Measurements from ENCODE around the gene PLCL2. TPM values are rescaled to one million over a fixed set of nuclear protein-coding genes. Genes with fewer than 3 reads are reported as not detected.
A peak's percentile ranks its signal among the peaks of the same experiment; 100 is the strongest.

The PLCL2 gene
- total RNA-seq, 1 donor from 2014 or later, result 1.8 TPM

- Mint-ChIP-seq H3K36me3 (ENCODE audit: unreplicated experiment) (no peaks in the 10 kb centered on the region), H3K27ac (ENCODE audit: unreplicated experiment) (no peak overlapping the region), H3K4me1 (ENCODE audit: unreplicated experiment) (peaks cover 5% of the 10 kb centered on the region), H3K27me3 (ENCODE audit: unreplicated experiment) (peaks cover 3% of the 10 kb centered on the region), H3K4me3 (ENCODE audit: unreplicated experiment) (no peak overlapping the region), H3K9me3 (ENCODE audit: unreplicated experiment) (no peaks in the 10 kb centered on the region)
- no peak for DNase-seq (ENCODE audit: extremely low spot score, unreplicated experiment)
- TF ChIP-seq CTCF (IDR thresholded peaks at IDR 0.05), result no peak
Measured at GRCh38 chr3:16942955-16943354, 58.2 kb downstream of the PLCL2 start.

- no peak overlapping the region for H3K4me3 Mint-ChIP-seq (ENCODE audit: unreplicated experiment)
- H3K9me3 Mint-ChIP-seq (ENCODE audit: unreplicated experiment), result no peaks in the 10 kb centered on the region
- no peak for TF ChIP-seq CTCF (IDR thresholded peaks at IDR 0.05)
- no peak overlapping the region for H3K27ac Mint-ChIP-seq (ENCODE audit: unreplicated experiment)
- H3K36me3 Mint-ChIP-seq (ENCODE audit: unreplicated experiment), result no peaks in the 10 kb centered on the region
- peaks cover 5% of the 10 kb centered on the region for H3K4me1 Mint-ChIP-seq (ENCODE audit: unreplicated experiment)
- DNase-seq (ENCODE audit: extremely low spot score, unreplicated experiment), result no peak
- H3K27me3 Mint-ChIP-seq (ENCODE audit: unreplicated experiment), result peaks cover 5% of the 10 kb centered on the region
Measured at GRCh38 chr3:16943857-16944256, 59.1 kb downstream of the PLCL2 start.

- no peak for DNase-seq (ENCODE audit: extremely low spot score, unreplicated experiment)
- H3K4me3 Mint-ChIP-seq (ENCODE audit: unreplicated experiment), result no peak overlapping the region
- no peak for TF ChIP-seq CTCF (IDR thresholded peaks at IDR 0.05)
- H3K9me3 Mint-ChIP-seq (ENCODE audit: unreplicated experiment), result no peaks in the 10 kb centered on the region
- peaks cover 8% of the 10 kb centered on the region for H3K27me3 Mint-ChIP-seq (ENCODE audit: unreplicated experiment)
- no peak overlapping the region for H3K27ac Mint-ChIP-seq (ENCODE audit: unreplicated experiment)
- peaks cover 5% of the 10 kb centered on the region for H3K4me1 Mint-ChIP-seq (ENCODE audit: unreplicated experiment)
- H3K36me3 Mint-ChIP-seq (ENCODE audit: unreplicated experiment), result no peaks in the 10 kb centered on the region
Measured at GRCh38 chr3:16944356-16944755, 59.6 kb downstream of the PLCL2 start.

GRCh38 chr3:16945330-16945729 lies 60.6 kb downstream of the PLCL2 start:
- Mint-ChIP-seq H3K27ac (ENCODE audit: unreplicated experiment) (no peak overlapping the region), H3K27me3 (ENCODE audit: unreplicated experiment) (peaks cover 16% of the 10 kb centered on the region), H3K4me3 (ENCODE audit: unreplicated experiment) (no peak overlapping the region), H3K36me3 (ENCODE audit: unreplicated experiment) (no peaks in the 10 kb centered on the region), H3K9me3 (ENCODE audit: unreplicated experiment) (no peaks in the 10 kb centered on the region), H3K4me1 (ENCODE audit: unreplicated experiment) (peaks cover 5% of the 10 kb centered on the region)
- no peak for DNase-seq (ENCODE audit: extremely low spot score, unreplicated experiment)
- TF ChIP-seq CTCF (IDR thresholded peaks at IDR 0.05), result peak; percentile 33

- no peak for TF ChIP-seq CTCF (IDR thresholded peaks at IDR 0.05)
- Mint-ChIP-seq H3K4me1 (ENCODE audit: unreplicated experiment) (peaks cover 2% of the 10 kb centered on the region), H3K27me3 (ENCODE audit: unreplicated experiment) (peaks cover 20% of the 10 kb centered on the region), H3K36me3 (ENCODE audit: unreplicated experiment) (no peaks in the 10 kb centered on the region), H3K27ac (ENCODE audit: unreplicated experiment) (no peak overlapping the region), H3K4me3 (ENCODE audit: unreplicated experiment) (no peak overlapping the region), H3K9me3 (ENCODE audit: unreplicated experiment) (no peaks in the 10 kb centered on the region)
- DNase-seq (ENCODE audit: extremely low spot score, unreplicated experiment), result no peak
Measured at GRCh38 chr3:16950282-16950681, 65.5 kb downstream of the PLCL2 start.

Measured in osteocyte (in vitro differentiated cells).